AG08395 (cell line): ENCODE data around the gene C1orf52.
"Not testable (repeated sequence)": the region's sequence is repeated elsewhere in the genome, so short reads cannot be mapped to it uniquely, and the experiment has no call there.

ENCODE experiments used
- DNase-seq: peaks from one replicate; pipeline ENCODE4 v3.0.0; 2012; ENCODE audit warnings: mixed read lengths, low spot score

C1orf52 gene

DNA sequence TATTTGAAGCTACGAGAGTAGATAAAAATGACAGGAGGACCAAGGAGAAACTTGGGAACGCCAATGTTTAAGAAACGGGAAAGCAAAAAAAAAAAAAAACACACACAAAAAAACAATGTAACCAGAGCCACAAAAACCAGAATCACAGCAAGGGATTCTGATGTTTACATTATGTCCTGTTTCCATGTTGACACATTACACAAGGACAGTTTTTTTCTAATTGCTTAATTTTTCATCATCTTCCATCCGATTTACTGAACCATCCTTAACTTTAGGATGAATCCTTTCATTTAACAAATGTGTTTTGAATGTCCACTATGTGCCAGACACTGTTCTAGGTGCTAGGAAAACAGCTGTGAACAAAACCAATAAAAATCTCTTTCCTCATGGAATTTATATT is 18.3 kb upstream of the C1orf52 start:
- DNase-seq, result no peak

DNA sequence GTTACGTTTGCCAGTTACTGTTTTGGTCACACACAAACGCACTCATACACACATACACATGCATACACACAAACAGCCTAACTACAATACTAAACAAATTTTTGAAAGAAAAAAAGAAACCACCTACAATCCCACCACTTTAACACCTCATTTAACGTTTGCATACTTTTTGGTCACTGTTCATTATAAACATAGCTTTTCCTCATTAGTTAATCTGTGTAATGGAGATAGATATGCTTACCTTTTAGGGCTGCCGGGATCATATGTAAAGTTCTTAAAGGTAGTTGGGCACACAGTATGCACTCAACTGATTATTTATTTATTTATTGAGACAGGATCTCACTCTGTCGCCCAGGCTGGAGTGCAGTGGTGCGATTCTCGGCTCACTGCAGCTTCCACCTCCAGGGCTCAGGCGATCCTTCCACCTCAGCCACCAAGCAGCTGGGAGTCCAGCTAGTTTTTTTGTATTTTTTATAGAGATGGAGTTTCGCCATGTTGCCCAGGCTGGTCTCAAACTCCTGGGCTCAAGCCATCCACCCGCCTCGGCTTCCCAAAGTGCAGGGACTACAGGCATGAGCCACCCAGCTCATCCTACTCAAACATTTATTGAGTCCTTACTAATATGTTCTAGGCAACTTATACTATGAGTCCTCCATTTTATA is 17.6 kb upstream of the C1orf52 start:
- no peak for DNase-seq

DNA sequence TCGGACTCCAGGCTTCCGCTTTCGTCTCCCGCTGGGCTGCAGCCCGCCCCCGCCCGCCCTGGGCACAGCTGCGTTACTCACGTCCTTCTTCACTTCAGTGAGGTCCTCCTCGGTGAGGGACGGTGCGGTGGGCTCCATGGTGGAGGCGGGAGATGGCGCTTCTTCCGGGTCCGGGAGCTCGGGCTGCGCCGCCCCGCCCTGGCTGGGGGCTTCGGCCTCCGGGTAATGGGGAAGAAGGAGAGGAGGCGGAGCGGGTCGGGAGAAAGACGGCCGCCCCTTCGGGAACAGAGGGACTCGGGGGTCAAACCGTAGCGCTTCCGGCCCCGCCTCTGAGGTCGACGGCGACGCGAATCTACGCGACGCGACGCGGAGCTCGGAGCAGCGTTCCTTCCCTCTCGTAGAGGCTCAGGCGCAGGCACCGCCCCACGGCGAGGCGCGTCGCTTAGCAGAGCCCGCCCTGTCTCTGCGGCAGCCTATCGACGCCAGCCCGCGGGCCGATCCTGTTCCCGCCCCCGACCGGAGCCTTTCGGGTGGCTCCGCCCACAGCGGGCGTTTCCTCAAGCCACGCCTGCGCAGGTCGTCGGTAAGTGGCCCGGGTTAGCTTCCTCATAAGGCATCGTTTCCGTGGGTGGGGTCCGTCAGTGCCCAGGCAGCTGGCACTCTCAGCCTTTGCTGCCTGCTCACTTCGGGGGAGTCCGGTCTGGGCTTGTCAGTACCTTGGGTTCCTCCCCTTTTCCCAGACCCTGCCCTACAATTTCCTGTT is 16.9 kb upstream of the C1orf52 start, which contains the start of gene BCL10:
BCL10 (minus strand) TSS at position 418 of the 763 bp plus-strand sequence; CDS start at position 138, 280 bp downstream.
- peak; percentile 97 for DNase-seq

DNA sequence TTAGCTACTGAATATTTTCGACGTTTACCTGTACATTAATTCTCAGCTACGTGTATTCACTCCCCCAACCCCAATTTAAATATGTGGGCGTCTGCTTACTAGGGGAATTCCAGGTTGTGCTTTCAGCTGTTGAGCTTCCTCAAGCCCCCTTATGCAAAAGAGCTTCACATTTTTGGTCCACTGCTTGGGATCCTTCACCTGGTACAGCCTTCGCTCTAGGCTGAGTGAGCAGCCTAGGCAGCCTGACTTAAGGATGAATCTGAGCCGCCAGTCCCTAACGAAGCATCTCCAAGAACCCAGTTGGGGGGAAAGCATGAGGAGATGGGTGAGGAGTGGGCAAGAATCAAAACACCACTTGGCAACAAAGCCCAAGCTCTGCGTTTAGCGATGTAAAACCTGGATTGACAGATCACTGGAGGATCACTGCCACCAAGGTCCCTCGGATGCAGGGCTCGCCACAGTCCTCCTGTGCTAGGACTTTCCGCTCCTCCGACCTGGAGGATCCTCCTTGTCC is 16.3 kb upstream of the C1orf52 start:
- DNase-seq, result no peak

GRCh38 chr1:85274969-85275453 is 15.5 kb upstream of the C1orf52 start:
- DNase-seq, result peak; percentile 60

DNA sequence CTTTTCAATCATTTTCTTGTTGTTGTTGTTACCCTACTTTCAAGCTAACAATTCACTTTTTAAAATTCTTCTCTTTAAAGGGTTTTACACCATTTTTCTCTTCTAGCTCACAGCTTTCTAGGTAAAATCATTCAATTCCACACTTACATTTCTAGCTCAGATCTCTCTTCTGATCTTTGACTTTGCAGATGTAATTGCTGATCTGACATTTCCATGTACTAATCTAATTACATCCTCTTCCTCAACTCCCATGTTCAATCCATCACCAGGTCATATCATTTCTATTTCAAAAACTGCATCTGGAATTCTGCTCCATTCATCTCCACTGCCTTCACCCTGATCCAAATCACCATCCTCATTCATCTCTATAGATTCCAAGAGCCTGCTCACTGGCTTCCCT is 13.9 kb upstream of the C1orf52 start:
- DNase-seq, result no peak

GRCh38 chr1:85268801-85269585 is 9.5 kb upstream of the C1orf52 start:
- DNase-seq, result no peak

DNA sequence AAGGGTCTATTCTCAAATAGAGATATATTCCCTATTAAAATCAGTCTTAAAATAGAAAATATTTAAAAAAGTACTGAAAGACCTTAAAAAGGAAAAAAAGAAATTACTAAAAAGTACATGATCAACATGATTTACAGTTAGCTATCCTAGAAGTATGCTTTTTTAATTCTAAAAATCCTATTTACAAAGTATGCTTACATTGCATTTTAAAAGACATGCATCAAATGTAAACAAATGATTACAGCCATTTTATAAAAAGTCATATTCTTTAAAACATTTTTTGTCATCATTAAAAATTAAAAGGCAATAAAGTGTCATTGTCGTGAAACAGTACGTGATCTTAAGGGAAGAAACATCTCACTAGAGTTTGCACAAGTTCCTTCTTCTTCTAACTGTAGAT is 7.9 kb upstream of the C1orf52 start:
- DNase-seq, result no peak

DNA sequence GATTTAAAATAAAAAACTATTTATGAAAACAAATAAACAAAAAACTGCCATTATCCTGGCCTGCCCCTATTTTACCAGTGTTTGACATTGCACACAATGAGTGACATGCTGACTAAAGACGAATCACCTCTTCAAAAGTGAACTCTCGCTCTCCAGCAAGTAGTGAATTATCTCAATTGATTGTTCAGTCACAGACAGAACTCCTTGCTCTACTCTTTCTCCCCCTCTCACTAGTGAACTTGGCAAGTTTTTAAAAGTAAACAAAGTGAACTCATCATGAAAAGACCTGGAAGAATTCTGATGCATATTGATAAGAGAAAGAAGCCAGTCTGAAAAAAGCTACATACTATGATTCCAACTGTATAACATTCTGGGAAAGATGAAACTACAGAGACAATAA is 4.7 kb upstream of the C1orf52 start:
- DNase-seq, result no peak

- DNase-seq, result no peak
These were observed 3.5 kb upstream of the C1orf52 start for GRCh38 chr1:85262985-85263384.

- DNase-seq, result peak; percentile 50
These were observed 431 bp upstream of the C1orf52 start for GRCh38 chr1:85259912-85260274.

DNA sequence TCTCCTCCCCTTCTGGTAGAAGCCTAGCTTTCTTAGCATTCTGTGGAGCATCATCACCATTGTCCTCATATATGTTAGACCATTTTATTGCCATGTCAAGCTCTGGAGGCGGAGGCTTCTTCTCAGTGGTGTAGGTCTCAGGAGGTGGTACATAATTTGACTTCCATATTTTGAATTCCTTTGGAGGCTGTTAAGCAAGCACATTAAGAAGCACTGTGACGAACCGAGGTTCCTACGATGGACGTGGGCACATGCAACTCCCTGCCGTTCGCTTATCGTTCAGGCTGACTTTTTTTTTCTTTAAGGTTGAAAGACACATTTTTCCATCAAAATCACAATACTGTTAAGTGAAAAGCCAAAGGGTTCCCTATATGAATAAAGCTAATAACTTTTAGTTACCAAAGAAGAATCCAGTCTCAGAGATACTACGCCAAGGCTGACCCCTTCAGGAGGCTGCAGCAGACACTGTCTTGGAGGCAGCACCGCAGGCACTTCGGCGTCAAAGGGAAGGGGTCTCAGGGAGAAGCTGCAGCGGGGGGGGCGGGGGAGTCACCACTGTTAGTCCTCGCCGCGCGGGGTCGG is 835 bp downstream of the C1orf52 start:
- DNase-seq, result no peak

DNA sequence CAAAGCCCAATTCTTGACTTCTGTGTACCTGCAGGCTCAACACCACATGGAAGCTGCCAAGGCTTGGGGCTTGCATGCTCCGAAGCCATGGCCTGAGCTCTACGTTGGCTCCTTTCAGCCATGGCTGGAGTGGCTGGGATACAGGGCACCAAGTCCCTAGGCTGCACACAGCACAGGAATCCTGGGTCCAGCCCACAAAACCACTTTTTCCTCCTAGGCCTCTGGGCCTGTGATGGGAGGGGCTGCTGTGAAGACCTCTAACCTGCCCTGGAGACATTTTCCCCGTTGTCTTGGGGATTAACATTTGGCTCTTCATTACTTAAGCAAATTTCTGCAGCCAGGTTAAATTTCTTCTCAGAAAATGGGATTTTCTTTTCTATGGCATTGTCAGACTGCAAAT is 10.4 kb downstream of the C1orf52 start:
- DNase-seq, result not testable (repeated sequence)

DNA sequence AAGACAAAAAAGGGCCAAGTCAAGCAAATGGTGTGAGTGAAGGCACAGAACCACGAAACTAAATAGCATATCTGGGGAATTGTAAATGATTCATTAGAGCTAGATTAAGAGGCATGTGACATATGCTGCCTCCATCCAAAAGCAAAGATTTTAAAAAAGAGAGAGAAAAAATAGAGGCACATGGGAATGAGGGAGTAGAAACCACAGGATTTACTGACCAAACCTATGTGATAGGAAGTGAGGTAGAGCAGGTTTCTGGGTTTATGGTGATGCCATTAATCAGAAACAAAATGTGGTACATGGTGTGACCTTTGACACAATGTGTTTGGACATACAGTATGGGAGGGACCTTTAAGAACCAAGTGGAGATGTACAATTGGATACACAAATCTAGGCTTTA is 13.6 kb downstream of the C1orf52 start:
- DNase-seq, result no peak

- DNase-seq, result no peak
These were observed 14.0 kb downstream of the C1orf52 start for GRCh38 chr1:85245456-85245855.

- DNase-seq, result peak; percentile 64
These were observed 15.0 kb downstream of the C1orf52 start for GRCh38 chr1:85244271-85245061.

- DNase-seq, result no peak
These were observed 16.1 kb downstream of the C1orf52 start for GRCh38 chr1:85243372-85243771.

DNA sequence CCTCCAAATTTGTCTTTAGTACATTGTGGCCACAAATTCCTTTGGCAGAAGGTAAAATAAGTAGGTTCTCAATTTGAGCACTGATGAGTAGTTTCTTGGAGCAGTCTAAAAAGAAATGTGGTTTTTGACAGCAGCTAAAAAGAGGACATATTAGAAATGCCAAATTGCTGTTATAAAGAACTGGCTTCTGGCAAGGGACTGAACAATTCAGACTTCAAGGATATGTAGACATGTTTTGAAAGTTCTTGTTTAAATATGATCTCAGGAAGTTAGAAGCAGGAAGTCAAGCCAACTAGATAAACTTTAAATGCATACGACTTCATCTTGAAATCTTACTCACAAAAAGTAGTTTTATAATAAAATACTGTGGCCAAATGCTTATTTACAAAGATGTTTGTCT is 18.8 kb downstream of the C1orf52 start:
- no peak for DNase-seq

- peak; percentile 46 for DNase-seq
These were observed 19.3 kb downstream of the C1orf52 start for GRCh38 chr1:85240174-85240601.

GRCh38 chr1:85237613-85238012 is 21.8 kb downstream of the C1orf52 start:
- no peak for DNase-seq

GRCh38 chr1:85230305-85230977 is 29.0 kb downstream of the C1orf52 start:
- DNase-seq, result no peak
